SK-N-SH (cell line): Measurements from ENCODE around the gene BTF3.

Experiments
- CTCF ChIP-seq: fragments of 200-600 bp; sonication (generic); IDR thresholded peaks from 2 replicates; pipeline ENCODE4 v1.6.1; 2017; ENCODE audit warnings: antibody characterized with exemption, mild to moderate bottlenecking, moderate library complexity
- EP300 ChIP-seq, 2 experiments: IDR thresholded peaks; 2 replicates each; pipeline versions ENCODE4 v1.4.0 to v1.6.1; 2012; ENCODE audit warnings: borderline replicate concordance in 1 of 2, low read depth in 1 of 2, low read length in 1 of 2
- EZH2phosphoT487 ChIP-seq: fragments of 200-600 bp; sonication (generic); IDR thresholded peaks from 2 replicates; pipeline ENCODE4 v1.6.1; 2017; ENCODE audit warnings: low read depth, mixed run types, mild to moderate bottlenecking, antibody characterized with exemption, moderate library complexity, borderline replicate concordance
- RAD21 ChIP-seq: IDR thresholded peaks from 2 replicates; pipeline ENCODE4 v1.6.1; 2012; ENCODE audit warnings: mild to moderate bottlenecking, low read length
- RFX5 ChIP-seq: IDR thresholded peaks from 2 replicates; pipeline ENCODE4 v1.6.1; 2012; ENCODE audit warnings: mild to moderate bottlenecking, improper control_type of control experiment, low read length
- RXRA ChIP-seq: IDR thresholded peaks from 2 replicates; pipeline ENCODE4 v1.4.0; 2012; ENCODE audit warnings: low read depth, mild to moderate bottlenecking, borderline replicate concordance
- SMC3 ChIP-seq: IDR thresholded peaks from 2 replicates; pipeline ENCODE4 v1.6.1; 2012; ENCODE audit warnings: low read depth, low read length, improper control_type of control experiment
- TCF12 ChIP-seq: IDR thresholded peaks from 2 replicates; pipeline ENCODE4 v1.4.0; 2012
- TF ChIP-seq, protein P1 (sequence below): fragments of 150-350 bp; IDR thresholded peaks from 2 replicates; pipeline ENCODE4 v1.6.1; 2017; ENCODE audit warnings: antibody characterized with exemption, low read length, low read depth, borderline replicate concordance
- TF ChIP-seq, protein P2 (sequence below): IDR thresholded peaks from 2 replicates; pipeline ENCODE4 v1.4.0; 2012; ENCODE audit warnings: low read depth, borderline replicate concordance
- TF ChIP-seq, protein P3 (sequence below): IDR thresholded peaks from 2 replicates; pipeline ENCODE4 v1.6.1; 2012; ENCODE audit warnings: mild to moderate bottlenecking, low read depth, low read length, moderate library complexity

DNA sequence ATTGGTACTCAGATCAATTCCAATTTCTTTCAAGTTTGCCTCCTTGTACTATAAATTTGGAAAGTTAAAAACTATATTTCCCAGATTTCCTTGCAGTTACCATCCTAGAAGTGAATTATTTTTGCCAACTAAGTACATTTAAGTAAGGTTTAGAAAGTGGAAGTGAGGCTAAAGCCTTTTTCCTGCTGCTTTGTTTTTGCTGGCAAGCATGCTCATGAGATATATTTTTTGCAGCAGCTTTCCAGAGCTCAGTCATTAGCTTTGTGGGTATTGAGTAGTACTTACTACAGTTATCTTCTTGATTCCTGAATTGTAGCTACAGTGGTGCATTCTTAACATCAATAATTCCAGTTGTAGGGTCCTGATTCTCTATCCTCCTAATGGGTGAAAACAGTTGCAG, 3.5 kb upstream of the BTF3 start:
- TF ChIP-seq TCF12 (no peak), CTCF (no peak), SMC3 (no peak), EP300 (IDR thresholded peaks at IDR 0.05; ENCODE audit: borderline replicate concordance in 1 of 2, low read depth in 1 of 2, low read length in 1 of 2) (no peak), RFX5 (no peak), RXRA (no peak), RAD21 (no peak), EZH2phosphoT487 (no peak)
- TF ChIP-seq, protein P1, sequence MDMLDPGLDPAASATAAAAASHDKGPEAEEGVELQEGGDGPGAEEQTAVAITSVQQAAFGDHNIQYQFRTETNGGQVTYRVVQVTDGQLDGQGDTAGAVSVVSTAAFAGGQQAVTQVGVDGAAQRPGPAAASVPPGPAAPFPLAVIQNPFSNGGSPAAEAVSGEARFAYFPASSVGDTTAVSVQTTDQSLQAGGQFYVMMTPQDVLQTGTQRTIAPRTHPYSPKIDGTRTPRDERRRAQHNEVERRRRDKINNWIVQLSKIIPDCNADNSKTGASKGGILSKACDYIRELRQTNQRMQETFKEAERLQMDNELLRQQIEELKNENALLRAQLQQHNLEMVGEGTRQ, result no peak
- TF ChIP-seq, protein P2, sequence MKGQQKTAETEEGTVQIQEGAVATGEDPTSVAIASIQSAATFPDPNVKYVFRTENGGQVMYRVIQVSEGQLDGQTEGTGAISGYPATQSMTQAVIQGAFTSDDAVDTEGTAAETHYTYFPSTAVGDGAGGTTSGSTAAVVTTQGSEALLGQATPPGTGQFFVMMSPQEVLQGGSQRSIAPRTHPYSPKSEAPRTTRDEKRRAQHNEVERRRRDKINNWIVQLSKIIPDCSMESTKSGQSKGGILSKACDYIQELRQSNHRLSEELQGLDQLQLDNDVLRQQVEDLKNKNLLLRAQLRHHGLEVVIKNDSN, result no peak
- TF ChIP-seq, protein P3, sequence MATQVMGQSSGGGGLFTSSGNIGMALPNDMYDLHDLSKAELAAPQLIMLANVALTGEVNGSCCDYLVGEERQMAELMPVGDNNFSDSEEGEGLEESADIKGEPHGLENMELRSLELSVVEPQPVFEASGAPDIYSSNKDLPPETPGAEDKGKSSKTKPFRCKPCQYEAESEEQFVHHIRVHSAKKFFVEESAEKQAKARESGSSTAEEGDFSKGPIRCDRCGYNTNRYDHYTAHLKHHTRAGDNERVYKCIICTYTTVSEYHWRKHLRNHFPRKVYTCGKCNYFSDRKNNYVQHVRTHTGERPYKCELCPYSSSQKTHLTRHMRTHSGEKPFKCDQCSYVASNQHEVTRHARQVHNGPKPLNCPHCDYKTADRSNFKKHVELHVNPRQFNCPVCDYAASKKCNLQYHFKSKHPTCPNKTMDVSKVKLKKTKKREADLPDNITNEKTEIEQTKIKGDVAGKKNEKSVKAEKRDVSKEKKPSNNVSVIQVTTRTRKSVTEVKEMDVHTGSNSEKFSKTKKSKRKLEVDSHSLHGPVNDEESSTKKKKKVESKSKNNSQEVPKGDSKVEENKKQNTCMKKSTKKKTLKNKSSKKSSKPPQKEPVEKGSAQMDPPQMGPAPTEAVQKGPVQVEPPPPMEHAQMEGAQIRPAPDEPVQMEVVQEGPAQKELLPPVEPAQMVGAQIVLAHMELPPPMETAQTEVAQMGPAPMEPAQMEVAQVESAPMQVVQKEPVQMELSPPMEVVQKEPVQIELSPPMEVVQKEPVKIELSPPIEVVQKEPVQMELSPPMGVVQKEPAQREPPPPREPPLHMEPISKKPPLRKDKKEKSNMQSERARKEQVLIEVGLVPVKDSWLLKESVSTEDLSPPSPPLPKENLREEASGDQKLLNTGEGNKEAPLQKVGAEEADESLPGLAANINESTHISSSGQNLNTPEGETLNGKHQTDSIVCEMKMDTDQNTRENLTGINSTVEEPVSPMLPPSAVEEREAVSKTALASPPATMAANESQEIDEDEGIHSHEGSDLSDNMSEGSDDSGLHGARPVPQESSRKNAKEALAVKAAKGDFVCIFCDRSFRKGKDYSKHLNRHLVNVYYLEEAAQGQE, result no peak
